Activated CD8-positive, alpha-beta memory T cell treated with anti-CD3 and anti-CD28 coated beads, Interleukin-2, amount 50 U/mL, for 24 hours (primary cell): Measurements from ENCODE around the gene ISCU.
A peak's percentile ranks its signal among the peaks of the same experiment; 100 is the strongest.

Source experiments
- DNase-seq: peaks from one replicate; pipeline ENCODE4 v3.0.0-alpha.2; 2020; ENCODE audit errors: extremely low read depth

The ISCU gene

DNA sequence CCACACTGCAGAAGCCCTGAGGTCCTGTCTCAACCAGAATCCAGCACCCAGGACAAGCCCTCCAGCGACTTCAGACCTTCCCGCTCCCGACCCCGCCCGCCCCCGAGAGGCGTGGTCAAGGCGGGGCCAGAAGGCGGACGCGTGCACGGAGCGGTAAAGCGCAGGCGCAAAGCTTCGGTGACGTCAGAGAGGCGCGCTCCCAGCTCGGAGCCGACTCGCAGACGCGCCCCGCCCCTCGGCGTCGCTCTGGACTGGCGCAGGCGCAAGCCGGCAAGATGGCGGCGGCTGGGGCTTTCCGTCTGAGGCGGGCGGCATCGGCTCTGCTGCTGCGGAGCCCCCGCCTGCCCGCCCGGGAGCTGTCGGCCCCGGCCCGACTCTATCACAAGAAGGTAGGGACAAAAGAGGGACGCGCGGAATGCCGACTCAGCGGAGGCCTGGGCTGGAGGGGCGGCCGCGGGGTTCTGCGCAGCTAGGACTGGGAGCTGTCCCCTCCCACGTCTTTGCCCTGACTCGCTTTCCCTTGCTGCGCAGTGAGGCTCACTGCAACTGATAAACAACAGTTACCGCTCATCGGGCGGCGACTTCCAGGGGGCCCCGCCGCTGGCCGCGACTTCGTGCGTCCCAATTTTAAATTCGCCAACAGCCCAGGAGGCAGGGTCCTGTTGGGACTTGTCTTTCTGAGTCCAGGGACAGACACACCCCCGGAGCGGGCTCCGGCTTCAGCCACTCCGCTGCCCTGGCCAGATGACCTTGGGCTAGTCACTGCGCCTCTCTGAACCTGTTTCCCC, at the start of gene ISCU:
TSS of gene ISCU (plus strand) at position 249 of the 788 bp plus-strand sequence. CDS start at position 276, 27 bp downstream.
- peak; percentile 95 for DNase-seq

DNA sequence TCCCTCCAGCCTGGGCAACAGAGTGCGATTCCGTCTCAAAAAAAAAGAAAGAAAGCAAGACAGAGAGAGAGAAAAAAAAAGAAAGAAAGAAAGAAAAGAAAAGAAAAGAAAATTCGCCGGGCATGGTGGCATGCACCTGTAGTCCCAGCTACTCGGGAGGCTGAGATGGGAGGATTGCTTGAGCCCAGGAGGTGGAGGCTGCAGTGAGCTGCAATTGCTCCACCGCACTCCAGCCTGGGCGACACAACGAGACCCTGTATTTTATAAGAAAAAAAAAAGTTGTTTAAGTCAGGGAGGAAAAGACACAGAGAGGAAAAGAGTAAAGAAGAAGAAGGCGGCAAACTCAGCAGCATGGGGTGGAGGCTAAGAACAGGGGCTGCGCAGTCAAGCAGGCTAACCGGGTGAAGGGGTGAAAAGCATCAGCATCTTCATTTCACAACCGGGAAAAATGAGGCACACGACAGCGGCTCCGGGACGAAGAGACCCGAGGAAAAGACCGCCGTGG, 47.9 kb upstream of the ISCU start:
- no peak for DNase-seq

- peak; percentile 99 for DNase-seq
Measured at GRCh38 chr12:108514973-108515814, 47.2 kb upstream of the ISCU start, which contains the start of gene FICD. FICD (plus strand) TSS chr12:108515277; CDS start chr12:108516973, 1,696 bp downstream.

DNA sequence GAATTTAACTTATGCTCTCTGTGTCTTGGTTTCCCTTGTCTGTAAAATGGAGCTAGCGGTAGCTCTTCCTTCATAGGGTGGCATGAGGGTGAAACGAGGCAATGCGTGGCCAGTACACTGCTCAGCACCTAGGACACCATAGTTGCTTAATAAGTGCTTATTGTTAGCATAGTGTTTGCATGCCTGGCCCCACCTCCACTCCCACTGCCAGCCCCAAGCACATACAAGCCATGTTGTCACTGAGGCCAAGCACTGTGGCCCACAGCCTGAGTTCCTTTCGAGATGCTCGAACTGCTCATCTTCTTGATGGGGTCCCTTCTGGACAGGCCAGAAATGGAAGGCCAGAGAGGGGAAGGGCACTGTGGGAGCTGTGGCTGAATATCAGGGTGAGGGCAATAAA, 46.5 kb upstream of the ISCU start:
- no peak for DNase-seq

DNA sequence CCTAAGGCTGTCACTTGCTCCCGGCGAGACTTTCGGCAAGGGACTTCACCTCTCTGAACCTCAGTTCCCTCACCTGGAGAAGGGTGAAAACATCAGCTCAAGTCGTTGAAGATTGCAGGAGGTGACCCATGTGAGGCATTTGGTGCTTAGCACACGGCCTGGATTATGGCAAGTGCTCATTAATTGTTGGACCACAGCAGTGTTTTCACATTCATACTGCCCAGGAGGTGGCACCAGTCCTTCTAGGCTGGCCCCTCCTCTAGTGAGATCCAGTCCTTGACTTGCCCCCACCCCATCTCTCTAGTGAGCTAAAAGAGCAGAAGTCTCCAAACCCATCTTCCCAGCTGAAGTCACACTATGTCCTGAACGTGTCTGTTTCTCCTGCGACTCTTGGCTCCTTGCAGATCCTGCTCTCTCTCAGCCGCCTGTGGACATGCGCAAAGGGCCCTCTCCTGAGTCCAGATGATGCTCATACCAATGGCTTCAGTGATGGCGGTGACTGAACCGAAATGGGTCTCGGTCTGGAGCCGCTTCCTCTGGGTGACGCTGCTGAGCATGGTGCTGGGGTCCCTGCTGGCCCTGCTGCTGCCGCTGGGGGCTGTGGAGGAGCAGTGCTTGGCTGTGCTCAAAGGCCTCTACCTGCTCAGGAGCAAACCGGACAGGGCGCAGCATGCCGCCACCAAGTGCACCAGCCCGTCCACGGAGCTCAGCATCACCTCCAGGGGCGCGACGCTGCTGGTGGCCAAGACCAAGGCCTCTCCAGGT, 45.7 kb upstream of the ISCU start:
- DNase-seq: no peak

- no peak for DNase-seq
Measured at GRCh38 chr12:108517288-108518100, 44.9 kb upstream of the ISCU start.

GRCh38 chr12:108518101-108518715, 44.2 kb upstream of the ISCU start:
- DNase-seq: no peak

- no peak for DNase-seq
Measured at GRCh38 chr12:108518716-108519496, 43.5 kb upstream of the ISCU start.

GRCh38 chr12:108519558-108519957, 42.8 kb upstream of the ISCU start:
- DNase-seq: no peak

DNA sequence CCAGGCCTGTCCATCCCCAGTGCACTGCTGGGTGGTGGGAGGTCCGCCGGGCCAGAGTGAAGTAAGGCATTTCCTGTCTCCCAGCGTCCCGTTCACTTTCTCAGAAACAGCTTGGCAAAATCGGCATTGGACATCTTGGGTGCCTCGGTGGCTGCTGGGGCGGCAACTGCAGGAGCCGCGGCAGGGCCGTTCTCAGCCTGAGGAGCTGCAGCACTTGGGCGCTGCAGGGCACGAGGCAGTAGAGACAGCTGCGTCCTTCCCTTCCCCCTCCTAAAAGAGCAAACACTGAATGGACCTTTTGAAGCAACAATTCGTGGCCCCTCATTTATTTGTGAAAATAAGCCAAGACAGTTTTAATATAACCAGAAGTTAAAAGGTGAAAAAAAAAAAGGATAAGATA, 39.0 kb upstream of the ISCU start:
- DNase-seq: no peak

DNA sequence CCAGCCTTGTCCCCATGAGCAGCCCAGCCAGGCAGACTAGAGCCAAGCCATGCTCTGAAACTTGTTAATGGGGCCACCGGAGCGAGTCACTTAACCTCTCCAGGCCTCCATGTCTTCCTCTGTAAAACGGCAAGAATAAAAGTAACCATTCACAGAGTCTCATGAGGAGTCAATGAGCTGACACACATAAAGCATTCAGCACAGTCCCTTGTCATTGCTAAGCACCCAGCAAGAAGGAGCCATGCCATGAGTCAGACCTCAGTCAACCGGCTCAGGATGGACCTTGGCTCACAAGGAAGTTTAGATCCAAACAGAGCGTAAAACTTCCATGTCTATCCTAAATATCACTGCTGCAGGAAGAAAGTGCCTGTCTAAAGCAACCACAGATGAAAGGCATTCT, 36.7 kb upstream of the ISCU start:
- no peak for DNase-seq

DNA sequence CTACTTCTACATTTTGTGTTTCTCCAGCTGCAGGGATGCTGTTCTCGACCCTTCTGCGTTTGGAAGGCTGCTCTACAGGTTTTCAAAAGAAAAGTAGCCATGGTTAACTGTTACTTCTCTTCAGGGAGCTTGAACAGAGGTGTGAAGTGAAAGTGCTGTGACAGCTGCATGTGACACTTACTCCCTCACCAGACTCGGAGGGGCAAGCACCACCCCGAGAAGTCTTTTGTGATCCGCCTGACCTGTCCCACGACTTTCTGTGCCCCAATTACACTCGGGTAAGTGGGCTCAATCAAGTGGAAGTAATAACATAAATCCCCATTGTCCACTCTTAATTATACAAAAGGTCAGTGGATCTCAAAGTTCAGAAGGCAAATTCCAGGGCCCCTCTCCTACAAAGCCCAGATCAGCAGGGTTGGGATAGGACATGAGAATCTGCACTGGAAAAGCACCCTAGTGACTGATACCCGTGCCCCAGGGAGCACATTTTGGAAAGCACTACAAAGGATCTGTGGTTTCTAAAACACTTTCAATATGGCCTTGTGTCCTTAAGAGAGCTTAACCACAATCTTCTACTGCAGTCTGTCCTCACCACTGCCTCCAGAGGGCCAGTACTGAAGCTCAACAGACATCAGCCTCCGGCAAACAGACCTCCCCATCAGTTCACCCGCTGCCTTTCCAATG, 35.8 kb upstream of the ISCU start:
- DNase-seq: no peak

DNA sequence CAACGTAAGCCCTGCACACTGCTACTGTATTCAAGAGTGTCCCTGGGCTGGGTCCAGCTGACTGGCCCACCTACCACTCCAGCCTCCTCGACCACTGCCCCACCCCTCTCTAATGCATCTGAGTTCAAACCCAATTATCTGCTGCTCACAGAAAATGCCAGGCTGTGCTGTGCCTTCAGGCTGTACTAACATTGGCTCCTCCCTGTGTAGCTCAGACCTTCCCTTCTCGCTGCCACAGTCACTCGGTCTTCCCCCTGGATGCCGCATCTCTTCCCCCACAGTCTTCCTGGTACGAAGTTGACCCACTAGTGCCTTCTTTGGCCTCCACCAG, 35.3 kb upstream of the ISCU start:
- no peak for DNase-seq

DNA sequence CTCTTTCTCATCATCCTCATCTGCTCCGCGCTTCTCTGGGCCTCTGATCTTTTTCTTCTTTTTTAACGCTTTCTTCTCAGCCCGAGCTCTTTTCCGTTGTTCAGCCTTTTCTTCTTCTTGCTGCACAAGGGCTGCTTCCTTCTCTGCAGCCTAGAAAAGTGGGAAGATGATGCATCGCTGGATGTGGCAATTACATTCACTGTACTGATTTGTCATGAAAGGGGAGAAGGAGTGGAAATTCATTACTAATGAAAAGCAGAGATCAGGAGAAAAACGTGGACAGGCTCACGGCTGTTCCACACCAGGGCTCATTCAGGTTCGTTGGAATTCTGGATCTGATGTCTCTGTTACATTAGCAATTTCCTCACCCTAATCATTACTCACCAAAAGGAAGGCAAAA, 32.2 kb upstream of the ISCU start:
- no peak for DNase-seq

GRCh38 chr12:108531929-108532848, 30.2 kb upstream of the ISCU start:
- DNase-seq: no peak

GRCh38 chr12:108538146-108538545, 24.2 kb upstream of the ISCU start:
- DNase-seq: no peak

- no peak for DNase-seq
Measured at GRCh38 chr12:108538616-108539195, 23.7 kb upstream of the ISCU start.

- DNase-seq: no peak
Measured at GRCh38 chr12:108542320-108542719, 20.1 kb upstream of the ISCU start.
